ENCODE results near the gene DUSP9. TPM values are rescaled to one million over a fixed set of nuclear protein-coding genes. Genes with fewer than 3 reads are reported as not detected.
"Not testable (repeated sequence)": the region's sequence is repeated elsewhere in the genome, so short reads cannot be mapped to it uniquely, and the experiment has no call there.

The DUSP9 gene
- total RNA-seq, 1 donor from 2014 or later = 1.3 TPM

- no peak for DNase-seq (ENCODE audit: extremely low spot score, unreplicated experiment)
- H3K4me1 Mint-ChIP-seq (ENCODE audit: unreplicated experiment) = peaks cover 9% of the 10 kb centered on the region
- no peak overlapping the region for H3K4me3 Mint-ChIP-seq (ENCODE audit: unreplicated experiment)
- peaks cover 4% of the 10 kb centered on the region for H3K36me3 Mint-ChIP-seq (ENCODE audit: unreplicated experiment)
- H3K27me3 Mint-ChIP-seq (ENCODE audit: unreplicated experiment) = no peaks in the 10 kb centered on the region
- no peak for TF ChIP-seq CTCF (IDR thresholded peaks at IDR 0.05)
- no peaks in the 10 kb centered on the region for H3K9me3 Mint-ChIP-seq (ENCODE audit: unreplicated experiment)
- no peak overlapping the region for H3K27ac Mint-ChIP-seq (ENCODE audit: unreplicated experiment)
Measured at GRCh38 chrX:153697924-153698865, 51.2 kb downstream of the DUSP9 start.

- H3K9me3 Mint-ChIP-seq (ENCODE audit: unreplicated experiment); H3K27ac Mint-ChIP-seq (ENCODE audit: unreplicated experiment): not testable (repeated sequence)
Measured at GRCh38 chrX:153699210-153699783, 52.3 kb downstream of the DUSP9 start.

GRCh38 chrX:153699784-153700371 lies 52.9 kb downstream of the DUSP9 start:
- H3K36me3 Mint-ChIP-seq (ENCODE audit: unreplicated experiment); H3K4me1 Mint-ChIP-seq (ENCODE audit: unreplicated experiment); H3K9me3 Mint-ChIP-seq (ENCODE audit: unreplicated experiment); H3K27me3 Mint-ChIP-seq (ENCODE audit: unreplicated experiment); H3K27ac Mint-ChIP-seq (ENCODE audit: unreplicated experiment); H3K4me3 Mint-ChIP-seq (ENCODE audit: unreplicated experiment); DNase-seq (ENCODE audit: extremely low spot score, unreplicated experiment): not testable (repeated sequence)

More at GRCh38 chrX:153699210-153699783, 52.3 kb downstream of the DUSP9 start:
- not testable (repeated sequence) for H3K4me3 Mint-ChIP-seq (ENCODE audit: unreplicated experiment); H3K27me3 Mint-ChIP-seq (ENCODE audit: unreplicated experiment); DNase-seq (ENCODE audit: extremely low spot score, unreplicated experiment); H3K36me3 Mint-ChIP-seq (ENCODE audit: unreplicated experiment); H3K4me1 Mint-ChIP-seq (ENCODE audit: unreplicated experiment)

- Mint-ChIP-seq H3K4me3 (ENCODE audit: unreplicated experiment) (no peak overlapping the region), H3K4me1 (ENCODE audit: unreplicated experiment) (peaks cover 9% of the 10 kb centered on the region), H3K27ac (ENCODE audit: unreplicated experiment) (no peak overlapping the region), H3K36me3 (ENCODE audit: unreplicated experiment) (peaks cover 4% of the 10 kb centered on the region), H3K9me3 (ENCODE audit: unreplicated experiment) (no peaks in the 10 kb centered on the region), H3K27me3 (ENCODE audit: unreplicated experiment) (no peaks in the 10 kb centered on the region)
- no peak for TF ChIP-seq CTCF (IDR thresholded peaks at IDR 0.05)
- no peak for DNase-seq (ENCODE audit: extremely low spot score, unreplicated experiment)
Measured at GRCh38 chrX:153700376-153700945, 53.5 kb downstream of the DUSP9 start.

Other genes starting within 250 kb of the DUSP9 start
- gene PNMA6E, start 245.9 kb upstream of the DUSP9 start, total RNA-seq = not detected in 2 replicates
- 0.05 TPM in 2 replicates for gene ZFP92, start 235.7 kb upstream of the DUSP9 start, total RNA-seq
- 2.5 TPM in 2 replicates for gene TREX2, start 201.1 kb upstream of the DUSP9 start, total RNA-seq
- 55.7 and 60.3 TPM in 2 replicates for gene HAUS7, start 176.6 kb upstream of the DUSP9 start, total RNA-seq
- gene BGN, start 152.2 kb upstream of the DUSP9 start, total RNA-seq = 1,581 and 1,633 TPM in 2 replicates
- gene ATP2B3, start 129.6 kb upstream of the DUSP9 start, total RNA-seq = 0.21 and 0.39 TPM in 2 replicates
- gene CCNQ, start 48.1 kb upstream of the DUSP9 start, total RNA-seq = 16.0 and 18.8 TPM in 2 replicates
- gene PNCK, start 26.6 kb downstream of the DUSP9 start, total RNA-seq = 3.6 and 5.1 TPM in 2 replicates
- gene SLC6A8, start 40.7 kb downstream of the DUSP9 start, total RNA-seq = 74.1 and 77.0 TPM in 2 replicates
- 172 and 188 TPM in 2 replicates for gene BCAP31, start 77.2 kb downstream of the DUSP9 start, total RNA-seq
- 19.7 and 22.3 TPM in 2 replicates for gene ABCD1, start 77.7 kb downstream of the DUSP9 start, total RNA-seq
- gene PLXNB3, start 117.0 kb downstream of the DUSP9 start, total RNA-seq = 8.7 and 9.1 TPM in 2 replicates
- gene SRPK3, start 133.8 kb downstream of the DUSP9 start, total RNA-seq = not detected in 2 replicates
- 63.5 and 64.8 TPM in 2 replicates for gene IDH3G, start 147.2 kb downstream of the DUSP9 start, total RNA-seq
- gene SSR4, start 147.5 kb downstream of the DUSP9 start, total RNA-seq = 287 and 297 TPM in 2 replicates
- gene PDZD4, start 183.3 kb downstream of the DUSP9 start, total RNA-seq = 23.9 and 26.6 TPM in 2 replicates
- 13.0 and 16.6 TPM in 2 replicates for gene L1CAM, start 239.0 kb downstream of the DUSP9 start, total RNA-seq